ENCODE data around the gene LGI4. TPM values are rescaled to one million over a fixed set of nuclear protein-coding genes. Genes with fewer than 3 reads are reported as not detected.
A peak's percentile ranks its signal among the peaks of the same experiment; 100 is the strongest.

LGI4 gene
- total RNA-seq, 1 experiment from 2014 or later = 3.2 TPM

DNA sequence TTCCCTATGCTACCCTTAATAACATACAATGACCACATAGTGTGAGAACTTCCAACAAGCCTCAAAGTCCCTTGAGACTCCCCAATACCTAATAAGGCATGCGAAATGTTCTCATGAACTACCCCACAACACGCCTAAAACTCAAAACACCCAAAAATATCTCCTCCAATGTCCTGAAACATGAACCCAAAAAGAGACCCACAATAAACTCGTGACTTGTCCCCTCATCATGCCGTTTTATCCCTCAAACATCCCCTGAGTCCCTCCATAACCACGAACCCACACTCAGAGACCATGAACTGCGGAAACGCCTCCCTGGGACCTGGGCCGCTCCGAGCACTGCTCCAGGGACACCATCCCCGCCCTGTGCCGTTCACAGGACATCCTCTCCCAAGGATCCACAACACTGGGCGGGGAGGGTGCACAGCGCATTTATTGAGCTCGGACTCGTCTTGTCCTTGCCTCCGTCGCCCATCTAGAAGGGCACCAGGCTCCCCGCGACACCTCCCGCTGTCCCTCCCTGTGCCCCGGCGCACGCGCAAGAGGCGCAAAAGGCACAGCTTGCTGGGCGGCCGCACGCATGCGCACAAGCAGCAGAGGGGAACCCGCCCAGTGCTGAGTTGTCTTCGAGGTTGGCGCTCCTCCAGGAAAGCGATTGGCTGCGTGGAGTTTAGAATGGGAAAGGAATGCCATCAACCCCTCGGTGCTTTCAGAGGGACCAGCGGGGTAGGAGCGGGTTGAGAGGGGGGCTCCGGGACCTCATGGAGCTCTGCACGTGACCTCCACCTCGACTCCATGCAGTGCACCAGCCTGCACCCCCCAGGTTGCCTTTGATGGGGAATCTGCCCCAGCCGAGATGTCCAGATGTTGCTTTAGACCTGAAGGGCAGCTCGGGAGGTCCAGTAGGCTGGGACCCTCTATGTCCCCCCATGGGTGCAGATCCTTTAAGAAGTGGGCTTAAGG lies 10.5 kb downstream of the LGI4 start:
- no peak for TF ChIP-seq CTCF (conservative IDR thresholded peaks at IDR 0.05)
- Mint-ChIP-seq H3K4me3 (no peak overlapping the region; a peak in 1 of 5 replicates), H3K36me3 (ENCODE audit: insufficient read depth in 1 of 3, low read depth in 3 of 3) (no peaks in the 10 kb centered on the region), H3K27me3 (ENCODE audit: low read depth) (peaks cover 7% of the 10 kb centered on the region), H3K27ac (no peak overlapping the region; a peak in 3 of 7 replicates), H3K4me1 (peaks cover 26 to 29% of the 10 kb centered on the region in 2 experiments), H3K9me3 (no peaks in the 10 kb centered on the region)
- H3K27me3 ChIP-seq (ENCODE audit: insufficient read depth, low read length) = no peaks in the 10 kb centered on the region
- no peak overlapping the region for H3K23ac ChIP-seq (ENCODE audit: insufficient read length, low read depth, low read length)
- H3K79me1 ChIP-seq (ENCODE audit: insufficient read depth, low read depth, low read length, poor library complexity, severe bottlenecking) = no peaks in the 10 kb centered on the region
- no peak overlapping the region for H3K4me2 ChIP-seq (ENCODE audit: insufficient read depth, insufficient read length, low read length)
- H3K9me3 ChIP-seq (ENCODE audit: control insufficient read depth, low read depth, low read length) = no peaks in the 10 kb centered on the region
- no peaks in the 10 kb centered on the region for H4K20me1 ChIP-seq (ENCODE audit: control insufficient read depth, insufficient read depth, insufficient read length)
- H3K18ac ChIP-seq (ENCODE audit: insufficient read length, low read depth, low read length) = no peak overlapping the region
- H2BK120ac ChIP-seq (ENCODE audit: low read depth, low read length, poor library complexity, severe bottlenecking) = no peak overlapping the region
- no peak overlapping the region for H2BK20ac ChIP-seq (ENCODE audit: low read depth, low read length, poor library complexity, severe bottlenecking)
- no peaks in the 10 kb centered on the region for H3K23me2 ChIP-seq (ENCODE audit: insufficient read length, low read depth, low read length, poor library complexity, severe bottlenecking)
- H3K4me1 ChIP-seq (ENCODE audit: insufficient read depth, low read length) = no peaks in the 10 kb centered on the region; the same call in 1 of the 2 replicates
- H3T11ph ChIP-seq (ENCODE audit: low read length) = no peak overlapping the region
- 100% methylated on average over 1 of the region's 42 CpGs for WGBS (ENCODE audit: extremely low coverage, insufficient read length, low lambda C conversion rate)
- H3K27ac ChIP-seq (ENCODE audit: insufficient read length, low read depth, low read length) = no peak overlapping the region
- H3K14ac ChIP-seq (ENCODE audit: insufficient read depth, low read length) = no peak overlapping the region
- no peak overlapping the region for H2BK5ac ChIP-seq (ENCODE audit: insufficient read length, low read length)
- H4K8ac ChIP-seq (replicated peaks; ENCODE audit: insufficient read length, low read depth, low read length) = no peak overlapping the region
- H3K4ac ChIP-seq (ENCODE audit: low read depth, low read length) = no peak overlapping the region
- no peaks in the 10 kb centered on the region for H3K79me2 ChIP-seq (ENCODE audit: insufficient read depth, low read length)
- H4K91ac ChIP-seq (ENCODE audit: insufficient read length, low read depth, low read length) = no peak overlapping the region
- H2AFZ ChIP-seq (ENCODE audit: low read length) = no peak overlapping the region
- H4K5ac ChIP-seq (ENCODE audit: insufficient read length, low read depth, low read length) = no peak overlapping the region
- DNase-seq = peak; percentile 58
- no peak overlapping the region for H3K56ac ChIP-seq (ENCODE audit: insufficient read length, low read depth, low read length)
- no peak overlapping the region for H2BK15ac ChIP-seq (ENCODE audit: low read depth, low read length)
- H3K9ac ChIP-seq (ENCODE audit: extremely low read depth, insufficient read length, low read length) = no peak overlapping the region
- no peak overlapping the region for H2AK5ac ChIP-seq (ENCODE audit: insufficient read length, low read length)
- no peak overlapping the region for H2BK12ac ChIP-seq (ENCODE audit: insufficient read length, low read depth, low read length)
